GM12872 (cell line): Measurements from ENCODE around the gene KRT80.

ENCODE experiments used
- CTCF ChIP-seq: IDR thresholded peaks from 3 replicates; pipeline ENCODE4 v1.5.1; 2011; ENCODE audit warnings: low read depth, mild to moderate bottlenecking, low read length, moderate library complexity; ENCODE audit not compliant: insufficient read depth

KRT80 gene

GRCh38 chr12:52137746-52138145, 54.1 kb downstream of the KRT80 start:
- TF ChIP-seq CTCF, result no peak

GRCh38 chr12:52132754-52133161, 59.1 kb downstream of the KRT80 start:
- no peak for TF ChIP-seq CTCF

GRCh38 chr12:52130711-52131110, 61.1 kb downstream of the KRT80 start:
- no peak for TF ChIP-seq CTCF

GRCh38 chr12:52127683-52128450, 63.9 kb downstream of the KRT80 start:
- TF ChIP-seq CTCF, result no peak

- no peak for TF ChIP-seq CTCF
These were observed 64.9 kb downstream of the KRT80 start for GRCh38 chr12:52126605-52127578.

GRCh38 chr12:52126050-52126604, 65.7 kb downstream of the KRT80 start:
- TF ChIP-seq CTCF, result no peak

- no peak for TF ChIP-seq CTCF
These were observed 66.3 kb downstream of the KRT80 start for GRCh38 chr12:52125476-52125900.
